ENCODE results near the gene MRLN.

- TF ChIP-seq RAD51 (IDR thresholded peaks at IDR 0.05): no peak
- no peak for TF ChIP-seq ZBTB11 (CRISPR knock-in tag; IDR thresholded peaks at IDR 0.05)
- no peak for TF ChIP-seq ASH2L (IDR thresholded peaks at IDR 0.05; ENCODE audit: borderline replicate concordance, low read depth)
- TF ChIP-seq POLR2AphosphoS5 (IDR thresholded peaks at IDR 0.05; ENCODE audit: low read length): no peak
These were observed 57.6 kb downstream of the MRLN start for GRCh38 chr10:59695637-59696036.

Data from GM12878 (cell line).